BE2C (cell line): ENCODE data around the gene AGO4.

Experiments used
- DNase-seq: peaks from one replicate; pipeline ENCODE4 v3.0.0-alpha.2; 2020
- H3K27me3 ChIP-seq: fragments of 250-450 bp; sonication (Bioruptor Pico); 2 replicates; pipeline ENCODE4 v1.5.1; 2020; ENCODE audit warnings: mild to moderate bottlenecking
- H3K36me3 ChIP-seq: fragments of 250-450 bp; sonication (Bioruptor Pico); 2 replicates; pipeline ENCODE4 v1.5.1; 2020; ENCODE audit warnings: mild to moderate bottlenecking
- H3K4me1 ChIP-seq: fragments of 250-450 bp; sonication (Bioruptor Pico); 2 replicates; pipeline ENCODE4 v1.5.1; 2020
- H3K4me3 ChIP-seq: 2 replicates; pipeline ENCODE4 v1.5.1; 2011; ENCODE audit warnings: low read depth, low read length
- H3K9me3 ChIP-seq: fragments of 250-450 bp; sonication (Bioruptor Pico); 2 replicates; pipeline ENCODE4 v1.5.1; 2020
- CTCF ChIP-seq: IDR thresholded peaks from 2 replicates; pipeline ENCODE4 v1.5.1; 2012; ENCODE audit warnings: mild to moderate bottlenecking, low read depth, low read length

Gene AGO4

GRCh38 chr1:35894656-35895055 is 86.8 kb downstream of the AGO4 start:
- H3K4me1 ChIP-seq = no peaks in the 10 kb centered on the region

GRCh38 chr1:35899941-35900340 is 92.1 kb downstream of the AGO4 start:
- no peaks in the 10 kb centered on the region for H3K27me3 ChIP-seq
- TF ChIP-seq CTCF = no peak
- H3K4me3 ChIP-seq = no peak overlapping the region
- H3K4me1 ChIP-seq = no peaks in the 10 kb centered on the region
- H3K9me3 ChIP-seq = no peaks in the 10 kb centered on the region
- DNase-seq = no peak
- H3K36me3 ChIP-seq = no peaks in the 10 kb centered on the region; the same call in 1 of the 2 replicates

More at GRCh38 chr1:35894656-35895055, 86.8 kb downstream of the AGO4 start:
- H3K27me3 ChIP-seq = no peaks in the 10 kb centered on the region
- no peak for DNase-seq
- no peak overlapping the region for H3K4me3 ChIP-seq
- H3K36me3 ChIP-seq = no peaks in the 10 kb centered on the region; the same call in 1 of the 2 replicates
- no peak for TF ChIP-seq CTCF
- no peaks in the 10 kb centered on the region for H3K9me3 ChIP-seq

GRCh38 chr1:35901235-35901634 is 93.4 kb downstream of the AGO4 start:
- no peak for DNase-seq
- Histone ChIP-seq H3K36me3 (no peaks in the 10 kb centered on the region; the same call in 1 of the 2 replicates), H3K4me3 (no peak overlapping the region), H3K4me1 (no peaks in the 10 kb centered on the region), H3K27me3 (no peaks in the 10 kb centered on the region), H3K9me3 (no peaks in the 10 kb centered on the region)
- no peak for TF ChIP-seq CTCF

GRCh38 chr1:35902671-35903070 is 94.9 kb downstream of the AGO4 start:
- TF ChIP-seq CTCF = no peak
- Histone ChIP-seq H3K36me3 (no peaks in the 10 kb centered on the region; the same call in 1 of the 2 replicates), H3K4me3 (no peak overlapping the region), H3K27me3 (no peaks in the 10 kb centered on the region), H3K9me3 (no peaks in the 10 kb centered on the region), H3K4me1 (no peaks in the 10 kb centered on the region)
- DNase-seq = no peak
